GM12875 (cell line): ENCODE measurements around the gene LGALSL.
"Not testable (repeated sequence)": the region's sequence is repeated elsewhere in the genome, so short reads cannot be mapped to it uniquely, and the experiment has no call there.

Source experiments
- H3K4me3 ChIP-seq: one replicate; pipeline ENCODE4 v1.5.1; 2011; ENCODE audit warnings: low read depth, low read length, control low read depth
- CTCF ChIP-seq: IDR thresholded peaks from 2 replicates; pipeline ENCODE4 v1.5.1; 2011; ENCODE audit warnings: low read depth, mild to moderate bottlenecking, control low read depth, inconsistent platforms, low read length, moderate library complexity, borderline replicate concordance; ENCODE audit not compliant: insufficient read depth

The LGALSL gene

DNA sequence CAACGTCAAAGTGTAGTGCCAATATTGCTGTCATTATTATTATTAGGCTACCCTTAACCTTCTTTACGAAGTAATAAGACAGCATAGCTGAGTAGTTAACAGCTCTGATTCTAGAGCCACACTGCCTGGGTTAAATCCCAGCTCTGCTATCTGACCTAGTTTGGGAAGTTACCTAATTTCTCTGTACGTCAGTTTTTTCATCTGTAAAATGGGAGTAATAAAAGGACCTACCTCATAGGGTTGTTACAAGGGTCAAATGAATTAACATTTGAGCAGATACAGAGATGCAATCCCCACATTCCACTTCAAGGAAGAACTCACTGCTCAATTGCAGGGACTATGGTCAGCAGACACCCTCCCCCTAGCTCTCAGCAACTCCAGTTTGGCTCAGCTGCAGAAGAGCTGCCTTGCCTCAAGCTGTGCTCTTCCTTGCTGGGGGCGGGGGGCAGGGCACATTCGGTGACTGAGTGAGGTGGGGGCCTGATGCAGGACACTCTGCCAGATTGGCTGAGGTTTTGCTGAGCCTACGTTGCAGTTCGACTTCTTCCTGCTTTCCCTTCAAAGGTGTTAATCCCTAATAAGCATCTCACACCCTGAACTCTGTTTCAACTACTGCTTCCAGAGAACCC lies 11.0 kb upstream of the LGALSL start:
- no peak for TF ChIP-seq CTCF
- no peak overlapping the region for H3K4me3 ChIP-seq

DNA sequence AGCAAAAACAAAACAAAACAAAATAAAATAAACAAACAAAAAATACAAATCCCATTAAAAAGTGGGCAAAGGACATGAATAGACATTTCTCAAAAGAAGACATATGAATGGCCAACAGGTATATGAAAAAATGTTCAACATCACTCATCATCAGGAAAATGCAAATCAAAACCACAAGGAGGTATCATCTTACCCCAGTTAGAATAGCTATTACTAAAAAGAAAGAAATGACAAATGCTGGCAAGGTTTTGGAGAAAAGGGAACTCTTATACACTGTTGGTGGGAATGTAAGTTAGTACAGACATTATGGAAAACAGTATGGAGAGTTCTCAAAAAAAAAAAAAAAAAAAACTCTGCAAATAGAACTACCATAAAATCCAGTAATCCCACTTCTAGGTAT lies 8.0 kb upstream of the LGALSL start:
- not testable (repeated sequence) for H3K4me3 ChIP-seq

DNA sequence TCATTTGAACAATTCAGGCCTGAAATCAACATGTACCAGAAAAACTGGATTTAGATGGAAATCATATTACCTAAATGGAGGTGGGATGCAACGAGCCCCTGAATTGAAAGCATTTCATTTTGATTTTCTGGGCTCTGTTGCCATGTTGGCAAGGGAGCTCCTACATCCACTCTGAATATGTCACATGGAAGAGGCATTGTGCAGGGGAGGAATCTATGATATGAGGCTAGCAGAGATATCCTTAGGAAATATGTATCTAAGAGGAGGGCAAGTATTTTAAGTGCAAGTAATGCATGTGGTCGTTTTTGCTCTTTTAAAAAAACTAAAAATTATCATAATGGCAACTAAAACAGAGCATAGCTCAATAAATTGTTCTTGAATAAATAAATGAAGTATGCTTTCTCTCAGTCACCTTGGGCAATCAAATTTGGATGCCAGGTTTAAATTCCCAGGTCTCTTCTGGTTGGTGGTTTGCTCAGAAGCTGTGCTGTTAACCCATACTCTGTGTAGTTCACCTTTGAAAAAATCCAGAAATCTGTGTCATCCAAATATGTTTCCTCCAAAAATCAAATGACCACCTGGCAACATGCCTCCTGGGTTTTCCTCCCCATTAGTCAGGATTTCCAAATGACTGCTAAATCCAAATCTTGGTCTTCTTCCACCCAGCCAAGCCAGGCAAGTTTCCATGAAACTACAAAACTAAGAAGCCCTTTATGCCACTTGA lies 6.5 kb upstream of the LGALSL start:
- no peak overlapping the region for H3K4me3 ChIP-seq
- TF ChIP-seq CTCF = no peak

- no peak for TF ChIP-seq CTCF
- no peak overlapping the region for H3K4me3 ChIP-seq
Observed at GRCh38 chr2:64448041-64448426, 5.9 kb upstream of the LGALSL start.

- TF ChIP-seq CTCF = no peak
- no peak overlapping the region for H3K4me3 ChIP-seq
Observed at GRCh38 chr2:64451051-64451450, 2.9 kb upstream of the LGALSL start.

DNA sequence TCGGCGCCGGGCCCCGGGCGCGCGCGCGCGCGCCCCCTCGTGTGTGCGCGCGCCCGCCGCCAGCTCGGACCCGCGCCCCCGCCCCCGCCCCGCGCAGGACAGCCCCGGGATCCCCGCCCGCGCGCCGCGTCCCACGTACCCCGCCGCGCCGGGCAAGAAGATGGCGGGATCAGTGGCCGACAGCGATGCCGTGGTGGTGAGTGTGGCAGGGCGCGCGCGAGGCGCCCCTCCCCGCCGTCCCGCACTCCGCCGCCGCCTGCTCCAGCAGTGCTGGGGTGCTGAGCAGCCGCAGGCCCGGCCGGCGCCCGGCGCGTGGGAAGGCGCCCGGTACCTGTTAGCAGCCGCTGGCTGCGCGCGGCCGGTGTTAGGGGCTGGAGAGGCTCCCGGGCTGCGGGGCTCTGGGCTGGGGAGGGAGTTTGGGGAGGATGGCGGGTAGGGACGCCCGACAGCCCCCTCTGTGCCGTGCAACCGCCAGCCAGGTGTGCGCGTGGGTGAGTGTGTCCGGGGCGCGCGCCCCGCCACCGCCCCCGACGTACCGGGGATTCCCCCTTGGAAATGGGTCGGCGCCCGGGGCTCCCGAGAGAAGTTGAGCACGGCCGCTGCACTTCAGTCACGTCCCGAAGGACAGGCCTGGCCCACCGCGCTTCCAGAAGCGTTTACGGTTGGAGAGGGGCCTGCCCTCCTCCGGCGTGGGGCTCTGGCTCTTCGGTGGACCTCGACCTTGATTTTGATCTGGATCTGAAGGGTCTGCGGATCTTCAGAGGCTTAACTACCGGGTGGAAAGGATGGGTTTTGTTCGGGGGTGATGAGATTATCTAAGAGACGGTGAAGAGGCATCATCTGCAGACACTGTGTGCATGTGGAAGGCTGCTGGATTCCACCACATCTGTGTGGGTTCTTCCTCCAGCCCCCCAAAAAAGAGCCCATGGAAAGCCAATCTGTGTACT lies 697 bp downstream of the LGALSL start:
- no peak for TF ChIP-seq CTCF
- H3K4me3 ChIP-seq = peak overlapping the region; percentile 75

- H3K4me3 ChIP-seq = no peak overlapping the region
- no peak for TF ChIP-seq CTCF
Observed at GRCh38 chr2:64455545-64455944, 1.6 kb downstream of the LGALSL start.
